Measurements from ENCODE around the gene S100Z.

- TF ChIP-seq, protein P1, sequence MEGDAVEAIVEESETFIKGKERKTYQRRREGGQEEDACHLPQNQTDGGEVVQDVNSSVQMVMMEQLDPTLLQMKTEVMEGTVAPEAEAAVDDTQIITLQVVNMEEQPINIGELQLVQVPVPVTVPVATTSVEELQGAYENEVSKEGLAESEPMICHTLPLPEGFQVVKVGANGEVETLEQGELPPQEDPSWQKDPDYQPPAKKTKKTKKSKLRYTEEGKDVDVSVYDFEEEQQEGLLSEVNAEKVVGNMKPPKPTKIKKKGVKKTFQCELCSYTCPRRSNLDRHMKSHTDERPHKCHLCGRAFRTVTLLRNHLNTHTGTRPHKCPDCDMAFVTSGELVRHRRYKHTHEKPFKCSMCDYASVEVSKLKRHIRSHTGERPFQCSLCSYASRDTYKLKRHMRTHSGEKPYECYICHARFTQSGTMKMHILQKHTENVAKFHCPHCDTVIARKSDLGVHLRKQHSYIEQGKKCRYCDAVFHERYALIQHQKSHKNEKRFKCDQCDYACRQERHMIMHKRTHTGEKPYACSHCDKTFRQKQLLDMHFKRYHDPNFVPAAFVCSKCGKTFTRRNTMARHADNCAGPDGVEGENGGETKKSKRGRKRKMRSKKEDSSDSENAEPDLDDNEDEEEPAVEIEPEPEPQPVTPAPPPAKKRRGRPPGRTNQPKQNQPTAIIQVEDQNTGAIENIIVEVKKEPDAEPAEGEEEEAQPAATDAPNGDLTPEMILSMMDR (IDR thresholded peaks at IDR 0.05): no peak
- TF ChIP-seq ZNF317 (CRISPR knock-in tag; IDR thresholded peaks at IDR 0.05; ENCODE audit: borderline replicate concordance, low read depth) (no peak), JAZF1 (CRISPR knock-in tag; IDR thresholded peaks at IDR 0.05) (no peak)
These were observed 13.2 kb downstream of the S100Z start for GRCh38 chr5:76863001-76863400.
